HT1080 (cell line): Measurements from ENCODE around the gene GRAMD1A. TPM values are rescaled to one million over a fixed set of nuclear protein-coding genes. Genes with fewer than 3 reads are reported as not detected.

ENCODE experiments used
- DNase-seq: peaks from one replicate; pipeline ENCODE4 v3.0.0-alpha.2; 2015; ENCODE audit warnings: low read depth
- total RNA-seq: library from RNA; depleted of rRNA; stranded (reverse); fragments of >200 nt; shearing (Covaris generic); gene quantifications from 2 replicates; pipeline ENCODE4 v1.2.3, GENCODE V29; 2014

The GRAMD1A gene
- total RNA-seq, 1 experiment from 2014 or later, result 63.9 TPM

- no peak for DNase-seq
Observed at GRCh38 chr19:35051796-35052195, 51.7 kb downstream of the GRAMD1A start.

- no peak for DNase-seq
Observed at GRCh38 chr19:35052599-35053190, 52.6 kb downstream of the GRAMD1A start.

- no peak for DNase-seq
Observed at GRCh38 chr19:35053667-35054293, 53.7 kb downstream of the GRAMD1A start.

- DNase-seq, result no peak
Observed at GRCh38 chr19:35054626-35055025, 54.5 kb downstream of the GRAMD1A start.

GRCh38 chr19:35055715-35056179 is 55.6 kb downstream of the GRAMD1A start:
- DNase-seq, result peak; percentile 11

GRCh38 chr19:35056513-35057063 is 56.5 kb downstream of the GRAMD1A start:
- no peak for DNase-seq

- no peak for DNase-seq
Observed at GRCh38 chr19:35058370-35058769, 58.2 kb downstream of the GRAMD1A start.

- no peak for DNase-seq
Observed at GRCh38 chr19:35059006-35059798, 59.1 kb downstream of the GRAMD1A start.

- no peak for DNase-seq
Observed at GRCh38 chr19:35059799-35060091, 59.6 kb downstream of the GRAMD1A start.

- DNase-seq, result no peak
Observed at GRCh38 chr19:35060160-35060855, 60.2 kb downstream of the GRAMD1A start.

GRCh38 chr19:35061583-35062373 is 61.7 kb downstream of the GRAMD1A start:
- DNase-seq, result peak; percentile 75

- DNase-seq, result no peak
Observed at GRCh38 chr19:35062942-35063341, 62.8 kb downstream of the GRAMD1A start.

GRCh38 chr19:35063940-35064818 is 64.1 kb downstream of the GRAMD1A start:
- peak; percentile 60 for DNase-seq

GRCh38 chr19:35065574-35065973 is 65.5 kb downstream of the GRAMD1A start:
- no peak for DNase-seq

- no peak for DNase-seq
Observed at GRCh38 chr19:35066121-35066520, 66.0 kb downstream of the GRAMD1A start.

- DNase-seq, result peak; percentile 74
Observed at GRCh38 chr19:35066691-35067563, 66.8 kb downstream of the GRAMD1A start.

GRCh38 chr19:35068941-35069634 is 69.0 kb downstream of the GRAMD1A start:
- DNase-seq, result no peak

- no peak for DNase-seq
Observed at GRCh38 chr19:35069696-35070095, 69.6 kb downstream of the GRAMD1A start.
